HG02884 (cell line): ENCODE results near the gene SERTAD4.
"Not testable (repeated sequence)": the region's sequence is repeated elsewhere in the genome, so short reads cannot be mapped to it uniquely, and the experiment has no call there.

Experiments used
- ATAC-seq: cut with Tn5 transposase; IDR thresholded peaks from one replicate; pipeline ENCODE4 v1.9.1; 2021; ENCODE audit warnings: mild to moderate bottlenecking, moderate library complexity; ENCODE audit not compliant: unreplicated experiment

The SERTAD4 gene

DNA sequence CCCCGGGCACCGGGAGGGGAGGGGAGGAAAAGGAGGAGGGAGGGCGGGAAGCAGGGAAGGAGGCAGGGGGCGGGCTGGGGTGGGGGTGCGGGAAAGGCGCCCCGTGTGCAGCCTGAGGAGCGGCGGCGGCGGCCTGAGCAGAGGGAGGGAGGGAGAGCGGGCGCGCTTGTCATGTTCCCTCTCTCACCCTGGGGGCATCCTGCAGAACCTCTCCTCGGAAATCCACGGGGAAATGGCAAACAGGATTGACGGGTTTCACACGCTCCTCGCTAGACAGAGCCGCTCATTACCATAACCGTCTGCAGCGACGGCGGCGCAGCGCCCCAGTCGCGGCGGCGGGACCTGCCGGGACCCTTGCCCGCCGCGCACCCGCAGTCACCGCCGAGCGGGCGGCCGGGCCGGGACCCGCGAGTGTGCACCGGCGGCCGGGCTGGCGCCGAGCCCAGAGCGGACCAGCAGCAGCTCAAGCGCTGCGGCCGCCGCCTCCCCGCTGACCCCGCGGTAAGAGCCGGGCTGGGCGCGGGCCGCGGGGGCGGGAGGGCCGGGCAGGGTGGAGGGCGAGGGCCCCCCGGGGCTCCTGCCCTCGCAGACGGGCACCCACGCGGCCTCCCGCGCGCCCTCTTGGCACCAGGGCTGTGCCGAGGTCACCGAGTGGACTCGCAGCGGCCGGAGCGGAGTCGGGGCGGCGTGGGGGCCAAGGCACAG is at the start of gene SERTAD4:
Gene SERTAD4 (plus strand): TSS at position 286 of the 705 bp plus-strand sequence. CDS start 5,165 bp downstream, outside the sequence.
- no peak for ATAC-seq

GRCh38 chr1:210185063-210185462 is 47.5 kb upstream of the SERTAD4 start:
- ATAC-seq, result no peak

GRCh38 chr1:210187849-210188606 is 44.6 kb upstream of the SERTAD4 start:
- not testable (repeated sequence) for ATAC-seq

DNA sequence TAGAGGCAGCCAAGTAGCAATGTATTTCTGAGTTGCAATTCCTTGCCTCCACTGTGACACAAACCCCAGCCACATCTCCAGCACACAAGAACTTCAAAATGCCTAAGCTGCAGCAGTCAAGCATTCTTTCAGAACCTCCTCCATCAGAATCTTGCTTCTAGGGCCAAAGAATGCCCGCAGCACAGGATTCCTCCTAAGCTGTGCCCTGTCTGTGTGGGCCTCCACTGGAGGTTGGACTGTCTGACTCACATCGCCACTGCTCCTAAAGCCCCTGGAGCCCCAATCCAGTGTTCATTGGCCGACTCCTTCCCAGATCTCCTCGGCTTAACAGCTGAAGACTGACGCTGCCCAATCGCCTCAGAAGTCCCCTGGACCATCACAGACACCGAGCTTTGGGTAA is 43.2 kb upstream of the SERTAD4 start:
- no peak for ATAC-seq

- no peak for ATAC-seq
Measured at GRCh38 chr1:210195635-210196160, 36.9 kb upstream of the SERTAD4 start.

GRCh38 chr1:210196266-210196665 is 36.3 kb upstream of the SERTAD4 start:
- ATAC-seq, result not testable (repeated sequence)

GRCh38 chr1:210198840-210199239 is 33.8 kb upstream of the SERTAD4 start:
- no peak for ATAC-seq

DNA sequence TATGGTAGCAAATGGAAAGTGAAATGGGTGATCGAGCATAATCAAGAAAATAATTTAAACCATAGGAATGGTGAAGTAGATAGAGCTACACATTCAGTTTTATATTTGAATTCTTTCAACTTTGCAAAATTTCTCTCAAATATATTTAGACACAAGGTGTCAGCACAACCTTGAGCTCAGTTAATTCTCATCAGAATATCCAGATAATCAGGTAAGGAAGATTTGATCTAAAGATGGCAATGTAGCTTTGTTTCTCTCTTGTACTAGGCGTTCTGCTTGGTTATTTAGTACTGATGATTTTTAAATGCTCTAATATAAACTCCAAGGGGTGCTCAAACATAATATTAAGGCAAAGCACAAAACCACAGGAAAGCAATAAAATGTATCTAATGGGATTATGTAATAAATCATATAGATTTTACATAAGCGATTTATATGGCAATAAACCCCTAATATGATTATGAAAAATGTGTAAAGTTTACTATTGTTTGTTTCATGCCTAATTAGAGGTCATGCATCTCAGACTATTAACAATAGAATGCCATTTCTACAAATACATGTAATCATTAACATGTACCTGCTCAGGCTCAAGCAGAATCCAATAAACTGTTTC is 32.4 kb upstream of the SERTAD4 start:
- ATAC-seq, result no peak

GRCh38 chr1:210201681-210202080 is 30.9 kb upstream of the SERTAD4 start:
- ATAC-seq, result no peak

DNA sequence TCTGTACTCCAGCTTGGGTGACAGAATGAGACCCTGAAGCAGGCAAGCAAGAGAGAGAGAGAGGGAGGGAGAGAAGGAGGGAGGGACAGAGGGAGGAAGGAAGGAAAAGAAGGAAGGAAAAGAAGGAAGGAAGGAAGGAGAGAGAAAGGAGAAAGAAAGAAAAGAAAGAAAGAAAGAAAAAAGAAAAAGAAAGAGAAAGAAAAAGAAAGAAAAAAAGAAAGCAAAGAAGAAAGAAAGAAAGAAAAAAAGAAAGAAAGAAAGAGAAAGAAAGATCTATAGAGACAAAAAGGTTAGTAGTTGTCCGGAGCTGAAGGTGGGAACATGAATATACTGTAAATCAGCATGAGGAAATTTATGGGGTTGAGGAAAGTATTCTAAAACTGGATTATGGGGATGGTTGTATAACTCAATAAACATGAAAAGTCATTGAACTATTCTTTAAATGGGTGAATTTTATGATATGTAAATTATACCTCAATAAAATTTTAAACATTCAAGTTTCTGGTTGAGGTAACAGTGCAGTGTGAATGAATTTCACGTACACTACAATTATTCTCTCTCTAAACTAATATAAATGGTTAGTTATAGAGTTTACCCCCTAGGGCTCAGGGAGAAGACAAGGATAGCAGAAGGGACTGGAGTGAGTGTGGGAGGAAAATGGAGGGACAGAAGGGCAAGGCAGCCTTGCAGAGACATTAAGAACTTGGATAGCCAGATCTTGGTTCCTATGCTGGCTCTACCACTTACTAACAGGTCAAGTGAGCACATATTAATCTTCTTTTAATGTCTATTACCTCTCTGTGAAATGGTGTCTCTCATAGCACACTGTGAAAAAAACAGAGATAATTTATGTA is 24.8 kb upstream of the SERTAD4 start:
- no peak for ATAC-seq

DNA sequence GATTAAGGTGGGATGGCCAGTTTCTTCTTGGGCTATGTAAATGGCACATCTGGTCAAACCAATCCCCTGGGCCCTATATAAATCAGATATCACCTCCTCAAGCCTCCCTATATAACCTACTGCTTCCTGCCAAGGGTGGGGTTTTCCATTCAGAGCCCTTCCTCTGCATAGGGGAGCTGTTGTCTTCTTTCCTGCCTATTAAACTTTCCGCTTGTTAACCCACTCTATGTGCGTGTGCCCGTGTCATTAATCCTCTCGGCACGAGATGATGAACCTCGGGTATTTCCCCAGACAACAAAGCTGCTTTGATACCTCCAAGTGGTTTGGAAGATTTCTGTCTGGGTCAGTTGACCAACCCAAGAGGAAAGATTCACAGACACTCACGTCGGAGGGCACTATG is 19.3 kb upstream of the SERTAD4 start:
- no peak for ATAC-seq

DNA sequence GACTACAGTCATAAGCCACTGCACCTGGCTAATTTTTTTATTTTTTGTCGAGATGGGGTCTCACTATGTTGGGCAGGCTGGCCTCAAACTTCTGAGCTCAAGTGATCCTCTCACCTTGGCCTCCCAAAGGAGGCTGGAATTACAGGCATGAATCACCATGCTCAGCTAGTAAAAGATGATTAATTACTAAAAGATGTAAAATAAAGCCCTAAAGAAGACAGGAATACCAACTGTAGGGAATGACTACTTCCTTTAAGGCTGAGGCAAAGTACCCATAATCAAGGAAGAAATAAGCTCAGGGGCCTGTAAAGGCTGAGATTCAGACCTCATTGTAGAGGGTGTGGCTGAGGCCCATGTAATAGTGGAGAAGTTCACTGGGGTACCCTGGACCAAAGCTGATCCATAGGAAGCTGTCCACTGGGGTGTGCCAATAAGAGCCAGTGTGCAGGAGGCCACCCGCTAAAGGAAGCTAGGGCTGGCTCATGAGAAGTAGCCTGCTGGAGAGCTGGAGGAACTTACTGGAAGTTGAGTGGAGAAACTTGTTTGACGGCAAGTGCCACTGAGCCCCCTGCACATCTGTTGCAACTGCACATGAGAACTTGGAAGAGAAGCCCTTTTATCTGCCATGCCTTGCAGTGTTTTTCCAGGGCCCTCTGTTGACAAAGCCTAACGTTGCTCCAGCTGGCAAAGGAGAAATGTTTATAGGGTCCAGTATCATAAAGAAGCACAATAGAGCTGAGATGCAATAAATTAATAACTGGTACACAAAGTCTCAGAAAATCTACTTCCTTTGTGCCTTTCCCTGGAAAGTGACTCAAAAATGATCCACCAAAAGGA is 17.8 kb upstream of the SERTAD4 start:
- ATAC-seq, result no peak

- no peak for ATAC-seq
Measured at GRCh38 chr1:210217482-210217881, 15.1 kb upstream of the SERTAD4 start.

DNA sequence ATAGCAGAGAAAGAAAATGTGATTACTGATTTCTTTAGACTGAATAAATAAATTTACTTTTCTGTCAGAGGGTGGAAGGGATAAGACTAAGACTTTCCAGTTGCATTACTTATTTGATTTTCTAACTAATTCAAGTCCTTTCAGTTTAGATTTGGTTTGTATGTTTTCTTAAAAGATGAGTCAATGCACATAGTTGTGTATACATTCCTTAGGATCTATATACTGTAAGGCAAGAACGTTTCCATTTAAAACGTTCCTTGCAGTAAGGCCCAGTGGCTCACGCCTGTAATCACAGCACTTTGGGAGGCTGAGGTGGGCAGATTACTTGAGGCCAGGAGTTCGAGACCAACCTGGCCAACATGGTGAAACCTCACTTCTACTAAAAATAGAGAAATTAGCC is 14.5 kb upstream of the SERTAD4 start:
- no peak for ATAC-seq

- no peak for ATAC-seq
Measured at GRCh38 chr1:210222340-210223006, 10.1 kb upstream of the SERTAD4 start.

- no peak for ATAC-seq
Measured at GRCh38 chr1:210223226-210223904, 9.2 kb upstream of the SERTAD4 start.

DNA sequence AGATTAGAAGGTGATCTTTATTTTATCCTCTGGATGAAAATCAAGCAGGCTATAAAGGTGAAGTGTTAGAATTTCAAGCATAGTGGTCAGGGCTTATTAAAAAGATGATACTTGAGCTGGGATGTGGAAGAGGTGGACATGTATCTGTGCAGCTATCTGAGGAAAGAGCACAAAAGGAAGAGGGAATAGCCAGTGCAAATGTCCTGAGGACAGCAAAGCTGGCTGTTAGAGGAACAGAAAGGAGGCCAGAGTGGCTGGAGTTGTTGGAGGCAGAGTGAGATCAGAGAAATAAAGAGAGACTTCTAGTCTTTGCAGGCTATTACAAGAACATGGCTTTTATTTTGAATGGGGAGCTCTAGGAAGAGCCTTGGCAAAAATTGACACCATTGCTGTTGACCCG is 4.4 kb upstream of the SERTAD4 start:
- no peak for ATAC-seq

DNA sequence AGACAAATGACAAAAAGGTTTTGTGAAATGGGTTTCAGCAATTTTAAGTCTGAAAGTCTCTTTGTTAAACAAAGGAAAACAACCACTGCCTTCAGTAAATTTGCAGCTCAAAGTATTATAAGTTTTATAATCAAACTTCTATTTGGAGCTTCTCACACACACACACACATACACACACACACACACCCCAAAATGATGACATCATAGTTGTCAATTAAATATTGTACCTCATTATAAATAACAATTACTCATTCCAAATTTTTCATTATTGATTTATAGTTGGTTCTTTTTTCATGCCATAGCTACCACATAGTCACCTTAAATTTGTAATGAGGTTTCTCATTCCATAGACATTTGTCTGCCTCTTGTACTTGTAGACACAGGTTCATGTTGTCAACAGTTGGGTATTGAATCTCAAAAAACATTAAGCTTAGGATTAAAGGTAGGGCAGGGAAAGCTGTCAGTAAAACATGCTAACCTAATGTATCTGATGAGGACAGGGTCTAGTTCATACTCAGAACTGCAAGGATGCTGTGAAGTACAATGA is 2.4 kb upstream of the SERTAD4 start:
- no peak for ATAC-seq
